IMR-90 (cell line): ENCODE data around the gene TBC1D22A.

Experiments
- BHLHE40 ChIP-seq: fragments of 150-350 bp; IDR thresholded peaks from 2 replicates; pipeline ENCODE4 v1.6.1; 2016; ENCODE audit warnings: mild to moderate bottlenecking, low read depth, low read length
- MAFK ChIP-seq: IDR thresholded peaks from 2 replicates; pipeline ENCODE4 v1.6.1; 2012; ENCODE audit warnings: low read depth, low read length, improper control_type of control experiment
- POLR2A ChIP-seq: IDR thresholded peaks from 2 replicates; pipeline ENCODE4 v1.6.1; 2012; ENCODE audit warnings: mild to moderate bottlenecking, low read depth, low read length
- RFX5 ChIP-seq: IDR thresholded peaks from 2 replicates; pipeline ENCODE4 v1.8.0; 2012; ENCODE audit warnings: low read depth, mild to moderate bottlenecking, low read length, moderate library complexity
- TF ChIP-seq, protein P1 (sequence below): conservative IDR thresholded peaks from 2 replicates; pipeline ENCODE4 v1.5.1; 2012; ENCODE audit warnings: mild to moderate bottlenecking, low read depth, low read length, improper control_type of control experiment
- TF ChIP-seq, protein P2 (sequence below): fragments of 150-350 bp; IDR thresholded peaks from 2 replicates; pipeline ENCODE4 v1.6.1; 2016; ENCODE audit warnings: low read depth, mild to moderate bottlenecking, low read length, moderate library complexity, borderline replicate concordance

DNA sequence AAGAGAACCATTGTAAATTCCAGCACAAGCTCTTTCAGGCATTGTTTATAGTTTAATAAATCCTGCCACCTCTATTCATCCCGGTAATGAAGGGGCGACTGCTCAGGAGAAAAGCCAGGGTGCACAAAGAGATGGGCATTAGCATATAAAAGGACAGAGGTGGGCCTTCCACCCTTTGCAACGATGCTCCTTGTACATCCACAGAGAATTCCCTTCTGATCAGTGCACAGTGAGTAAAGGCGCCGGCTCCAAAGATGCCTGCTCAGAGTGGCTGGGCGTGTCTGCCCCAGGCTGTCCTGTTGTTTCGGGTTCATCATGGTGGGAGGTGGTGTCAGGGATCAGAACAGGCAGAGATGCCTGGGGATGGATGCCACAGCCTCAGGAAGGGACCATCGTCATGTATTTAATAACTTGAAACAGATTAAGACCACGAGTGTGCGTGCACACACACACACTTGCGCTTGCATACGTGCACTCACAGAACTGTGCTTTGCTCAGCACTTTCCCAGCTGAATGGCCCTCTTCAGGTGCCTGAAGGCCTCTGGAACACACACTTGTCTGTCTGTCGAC, 305.0 kb downstream of the TBC1D22A start:
- TF ChIP-seq, protein P1, sequence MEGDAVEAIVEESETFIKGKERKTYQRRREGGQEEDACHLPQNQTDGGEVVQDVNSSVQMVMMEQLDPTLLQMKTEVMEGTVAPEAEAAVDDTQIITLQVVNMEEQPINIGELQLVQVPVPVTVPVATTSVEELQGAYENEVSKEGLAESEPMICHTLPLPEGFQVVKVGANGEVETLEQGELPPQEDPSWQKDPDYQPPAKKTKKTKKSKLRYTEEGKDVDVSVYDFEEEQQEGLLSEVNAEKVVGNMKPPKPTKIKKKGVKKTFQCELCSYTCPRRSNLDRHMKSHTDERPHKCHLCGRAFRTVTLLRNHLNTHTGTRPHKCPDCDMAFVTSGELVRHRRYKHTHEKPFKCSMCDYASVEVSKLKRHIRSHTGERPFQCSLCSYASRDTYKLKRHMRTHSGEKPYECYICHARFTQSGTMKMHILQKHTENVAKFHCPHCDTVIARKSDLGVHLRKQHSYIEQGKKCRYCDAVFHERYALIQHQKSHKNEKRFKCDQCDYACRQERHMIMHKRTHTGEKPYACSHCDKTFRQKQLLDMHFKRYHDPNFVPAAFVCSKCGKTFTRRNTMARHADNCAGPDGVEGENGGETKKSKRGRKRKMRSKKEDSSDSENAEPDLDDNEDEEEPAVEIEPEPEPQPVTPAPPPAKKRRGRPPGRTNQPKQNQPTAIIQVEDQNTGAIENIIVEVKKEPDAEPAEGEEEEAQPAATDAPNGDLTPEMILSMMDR: no peak
- TF ChIP-seq, protein P2, sequence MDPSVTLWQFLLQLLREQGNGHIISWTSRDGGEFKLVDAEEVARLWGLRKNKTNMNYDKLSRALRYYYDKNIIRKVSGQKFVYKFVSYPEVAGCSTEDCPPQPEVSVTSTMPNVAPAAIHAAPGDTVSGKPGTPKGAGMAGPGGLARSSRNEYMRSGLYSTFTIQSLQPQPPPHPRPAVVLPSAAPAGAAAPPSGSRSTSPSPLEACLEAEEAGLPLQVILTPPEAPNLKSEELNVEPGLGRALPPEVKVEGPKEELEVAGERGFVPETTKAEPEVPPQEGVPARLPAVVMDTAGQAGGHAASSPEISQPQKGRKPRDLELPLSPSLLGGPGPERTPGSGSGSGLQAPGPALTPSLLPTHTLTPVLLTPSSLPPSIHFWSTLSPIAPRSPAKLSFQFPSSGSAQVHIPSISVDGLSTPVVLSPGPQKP: no peak
- TF ChIP-seq MAFK (no peak), RFX5 (no peak), POLR2A (no peak), BHLHE40 (no peak)
